ENCODE data around the gene DTYMK.

DNA sequence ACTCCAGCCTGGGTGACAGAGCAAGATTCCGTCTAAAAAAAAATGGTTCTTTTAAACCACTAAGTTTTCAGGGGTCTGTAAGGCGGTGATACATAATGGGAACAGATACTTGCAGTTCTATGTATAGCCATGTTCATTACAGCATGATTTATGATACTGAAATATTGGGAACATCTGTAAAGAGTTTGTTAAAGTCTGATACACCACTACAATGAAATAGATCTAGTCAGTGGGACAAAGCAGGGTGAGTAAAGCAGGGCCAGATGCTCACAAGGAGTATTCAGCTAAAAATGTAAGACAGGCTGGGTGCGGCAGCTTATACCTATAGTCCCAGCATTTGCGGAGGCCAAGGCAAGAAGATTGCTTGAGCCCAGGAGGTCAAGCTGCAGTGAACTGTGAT lies 9.0 kb upstream of the DTYMK start:
- TF ChIP-seq POLR2AphosphoS5 (IDR thresholded peaks at IDR 0.05) (no peak), POLR2A (IDR thresholded peaks at IDR 0.05) (no peak), EP300 (IDR thresholded peaks at IDR 0.05) (no peak)
- TF ChIP-seq, protein P1, sequence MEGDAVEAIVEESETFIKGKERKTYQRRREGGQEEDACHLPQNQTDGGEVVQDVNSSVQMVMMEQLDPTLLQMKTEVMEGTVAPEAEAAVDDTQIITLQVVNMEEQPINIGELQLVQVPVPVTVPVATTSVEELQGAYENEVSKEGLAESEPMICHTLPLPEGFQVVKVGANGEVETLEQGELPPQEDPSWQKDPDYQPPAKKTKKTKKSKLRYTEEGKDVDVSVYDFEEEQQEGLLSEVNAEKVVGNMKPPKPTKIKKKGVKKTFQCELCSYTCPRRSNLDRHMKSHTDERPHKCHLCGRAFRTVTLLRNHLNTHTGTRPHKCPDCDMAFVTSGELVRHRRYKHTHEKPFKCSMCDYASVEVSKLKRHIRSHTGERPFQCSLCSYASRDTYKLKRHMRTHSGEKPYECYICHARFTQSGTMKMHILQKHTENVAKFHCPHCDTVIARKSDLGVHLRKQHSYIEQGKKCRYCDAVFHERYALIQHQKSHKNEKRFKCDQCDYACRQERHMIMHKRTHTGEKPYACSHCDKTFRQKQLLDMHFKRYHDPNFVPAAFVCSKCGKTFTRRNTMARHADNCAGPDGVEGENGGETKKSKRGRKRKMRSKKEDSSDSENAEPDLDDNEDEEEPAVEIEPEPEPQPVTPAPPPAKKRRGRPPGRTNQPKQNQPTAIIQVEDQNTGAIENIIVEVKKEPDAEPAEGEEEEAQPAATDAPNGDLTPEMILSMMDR (IDR thresholded peaks at IDR 0.05) = no peak

Data from upper lobe of left lung (tissue), 4 donors.